Measurements from ENCODE around the gene HNRNPAB.
"Not testable (repeated sequence)": the region's sequence is repeated elsewhere in the genome, so short reads cannot be mapped to it uniquely, and the experiment has no call there.

HNRNPAB gene

DNA sequence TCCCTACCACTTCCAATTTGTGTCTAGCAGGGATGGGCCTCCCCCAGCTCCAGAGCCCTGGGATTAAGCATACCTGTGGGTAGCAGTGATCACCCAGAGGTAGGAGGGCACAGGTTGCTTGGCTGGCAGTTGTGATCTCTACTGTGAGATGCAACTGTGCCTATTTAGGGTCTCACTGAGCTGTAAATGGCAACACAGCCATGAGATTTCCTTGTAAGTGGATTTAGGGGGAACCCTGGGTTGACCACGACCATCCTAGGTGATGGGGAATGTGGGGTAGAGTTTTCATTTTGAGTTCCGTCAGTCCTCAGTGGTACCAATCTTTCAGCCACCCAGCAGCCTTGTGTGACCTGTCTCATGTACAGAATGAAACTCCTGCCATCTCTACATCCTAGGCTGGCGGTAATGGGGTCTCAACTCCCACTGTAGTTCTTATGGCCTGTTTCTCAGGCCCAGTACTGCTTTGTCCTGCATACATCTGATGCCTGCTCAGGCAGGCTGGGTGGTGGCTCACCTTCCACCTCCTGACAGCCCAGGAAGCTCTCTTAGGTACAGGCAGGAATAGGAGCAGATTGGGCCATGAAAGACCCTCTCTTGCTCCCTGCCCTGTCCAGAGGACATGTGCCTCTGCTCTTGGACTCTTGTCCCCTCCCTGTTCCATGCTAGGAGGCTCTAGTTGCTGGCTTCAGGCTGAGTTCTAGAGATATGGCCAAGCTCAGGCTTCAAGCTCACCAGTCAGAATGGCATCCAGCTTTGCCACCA is 8.1 kb downstream of the HNRNPAB start:
- DNase-seq (ENCODE audit: low read depth) = no peak

DNA sequence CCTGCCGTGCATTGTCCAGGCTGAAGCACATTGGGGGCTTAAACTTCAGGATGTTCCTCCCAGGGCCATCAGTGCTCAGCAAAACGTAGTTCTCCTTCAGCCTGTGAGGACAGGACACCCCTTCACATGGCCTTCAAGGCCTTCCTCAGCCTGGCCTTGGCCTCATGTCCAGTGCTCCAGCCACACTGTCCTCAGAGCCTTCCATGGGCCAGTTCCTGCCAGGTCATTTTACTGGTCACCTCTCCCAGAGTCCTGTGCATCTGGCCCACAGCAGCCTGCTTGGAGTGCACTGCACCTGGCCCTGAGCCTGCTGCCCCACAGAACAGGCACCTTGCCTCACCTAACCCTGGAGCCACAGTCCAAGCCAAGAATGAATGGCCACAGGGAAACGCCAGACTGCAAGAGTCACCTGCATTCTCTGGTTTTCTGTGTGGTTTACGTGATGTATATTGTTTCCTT is 8.7 kb downstream of the HNRNPAB start:
- no peak for DNase-seq (ENCODE audit: low read depth)

DNA sequence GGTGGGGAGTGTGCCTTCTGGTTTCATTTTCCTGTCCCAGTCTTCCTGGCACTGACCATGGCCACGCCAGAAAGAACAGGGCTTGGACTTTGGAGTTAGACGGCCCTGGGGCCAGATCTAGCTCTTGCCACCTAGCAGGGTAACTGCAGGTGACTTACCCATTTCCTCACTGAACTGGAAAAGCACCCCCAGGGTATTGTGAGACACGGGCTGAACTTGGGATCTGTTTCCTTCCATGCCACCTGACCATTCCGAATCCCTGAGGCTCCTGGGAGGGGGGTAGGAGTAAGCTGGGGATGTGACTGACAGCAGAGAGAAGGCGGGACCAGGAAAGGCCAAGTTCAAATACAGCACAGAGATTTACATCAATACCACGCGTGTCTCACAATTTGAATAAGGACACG is 9.4 kb downstream of the HNRNPAB start:
- DNase-seq (ENCODE audit: low read depth) = no peak

DNA sequence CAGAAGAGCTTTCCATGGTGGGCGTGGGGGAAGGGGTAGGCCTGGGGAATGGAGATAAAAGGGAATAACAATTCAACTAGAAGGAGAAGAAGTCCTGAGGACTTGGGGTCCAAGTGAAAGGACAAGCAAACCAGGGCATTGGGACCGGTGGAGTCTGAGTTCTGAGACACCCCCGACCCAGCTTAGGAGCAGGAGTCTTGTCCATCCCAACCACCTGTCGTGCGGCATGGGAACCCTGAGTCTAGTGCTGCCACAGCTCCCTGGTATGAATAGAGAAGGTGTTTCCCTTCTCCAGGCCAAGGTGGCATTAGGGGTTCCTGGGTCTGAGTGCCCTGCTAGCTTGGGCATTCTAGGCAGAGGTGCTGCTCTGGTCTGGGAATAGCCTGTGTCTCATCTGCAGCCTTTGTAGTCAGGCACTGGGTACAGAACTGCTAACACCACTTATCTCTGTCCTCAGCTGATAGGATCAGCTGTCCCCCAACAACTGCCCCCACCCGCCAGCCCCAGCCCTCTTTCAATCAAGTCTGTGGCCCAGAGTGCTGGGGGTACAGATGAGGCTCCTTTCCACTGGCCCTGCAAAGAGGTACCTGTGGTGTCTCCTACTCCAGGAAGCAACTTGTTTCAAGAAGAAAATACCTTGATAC is 9.9 kb downstream of the HNRNPAB start:
- no peak for DNase-seq (ENCODE audit: low read depth)

DNA sequence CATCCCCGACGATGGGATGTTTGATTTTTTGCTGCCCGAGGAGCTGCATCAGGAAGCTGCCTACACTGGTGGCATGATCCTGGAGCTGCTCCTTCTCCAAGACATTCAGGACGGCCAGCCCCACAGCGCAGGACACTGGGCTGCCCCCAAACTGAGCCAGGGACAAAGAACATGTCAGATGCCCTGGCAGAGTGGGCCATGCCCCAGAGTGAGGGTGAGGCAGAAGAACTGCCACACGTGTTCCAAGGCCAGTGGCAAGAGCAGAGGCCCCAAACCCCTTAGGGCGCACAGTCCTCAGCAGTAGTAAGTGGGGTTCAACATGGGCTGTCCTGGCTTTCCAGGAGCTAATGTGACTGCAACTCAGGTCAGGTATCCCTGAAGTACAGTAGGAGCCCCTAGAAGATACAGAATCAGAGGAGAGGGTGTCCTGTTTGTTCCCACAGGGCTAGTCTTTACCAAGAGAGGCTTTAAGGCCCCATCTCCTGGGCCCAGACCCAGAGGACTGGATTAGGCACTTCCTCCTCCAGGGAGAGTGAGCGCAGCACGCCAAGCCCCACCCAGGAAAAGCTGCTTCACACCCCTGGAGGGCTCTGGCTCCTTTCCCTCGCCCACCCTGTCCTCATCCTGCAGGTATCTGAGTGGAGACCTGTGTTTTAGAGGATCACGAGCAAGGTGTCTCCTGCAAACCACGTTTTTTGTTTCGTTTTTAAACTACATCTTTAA is 11.1 kb downstream of the HNRNPAB start:
- no peak for DNase-seq (ENCODE audit: low read depth)

DNA sequence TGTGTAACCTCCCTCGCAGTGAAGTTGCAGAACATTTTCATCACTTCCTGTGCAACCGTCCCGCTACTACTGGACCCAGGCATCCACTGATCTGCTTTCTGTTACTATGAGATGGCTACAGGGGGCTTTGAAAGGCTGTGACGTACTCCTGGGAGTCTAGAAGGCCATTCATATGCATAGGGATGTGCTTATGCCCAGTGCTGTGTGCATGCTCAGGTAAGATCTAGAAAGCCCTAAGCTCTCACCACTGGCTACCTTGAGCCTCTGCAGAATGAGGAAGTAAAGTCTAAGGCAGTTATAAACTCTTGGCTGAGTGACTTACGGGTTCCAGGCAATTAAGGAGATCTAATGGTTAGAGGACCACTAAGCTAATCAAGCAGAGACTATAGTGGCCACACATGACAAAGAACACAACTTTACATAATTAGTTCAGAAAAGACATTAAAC is 11.8 kb downstream of the HNRNPAB start:
- DNase-seq (ENCODE audit: low read depth) = no peak

DNA sequence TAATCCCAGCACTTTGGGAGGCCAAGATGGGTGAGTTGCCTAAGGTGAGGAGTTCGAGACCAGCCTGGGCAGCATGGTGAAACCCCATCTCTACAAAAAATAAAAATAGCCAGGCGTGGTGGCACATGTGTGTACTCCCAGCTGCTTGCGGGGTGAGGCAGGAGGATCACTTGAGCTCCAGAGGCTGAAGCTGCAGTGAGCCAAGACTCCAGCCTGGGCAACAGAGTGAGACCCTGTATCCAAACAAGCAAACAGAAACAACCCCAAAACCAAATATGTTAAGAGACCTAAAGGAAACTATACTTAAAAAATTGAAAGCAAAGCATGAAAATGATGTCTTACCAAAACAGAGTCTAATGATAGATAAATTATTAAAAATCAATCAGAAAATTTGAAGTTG is 12.4 kb downstream of the HNRNPAB start:
- no peak for DNase-seq (ENCODE audit: low read depth)

DNA sequence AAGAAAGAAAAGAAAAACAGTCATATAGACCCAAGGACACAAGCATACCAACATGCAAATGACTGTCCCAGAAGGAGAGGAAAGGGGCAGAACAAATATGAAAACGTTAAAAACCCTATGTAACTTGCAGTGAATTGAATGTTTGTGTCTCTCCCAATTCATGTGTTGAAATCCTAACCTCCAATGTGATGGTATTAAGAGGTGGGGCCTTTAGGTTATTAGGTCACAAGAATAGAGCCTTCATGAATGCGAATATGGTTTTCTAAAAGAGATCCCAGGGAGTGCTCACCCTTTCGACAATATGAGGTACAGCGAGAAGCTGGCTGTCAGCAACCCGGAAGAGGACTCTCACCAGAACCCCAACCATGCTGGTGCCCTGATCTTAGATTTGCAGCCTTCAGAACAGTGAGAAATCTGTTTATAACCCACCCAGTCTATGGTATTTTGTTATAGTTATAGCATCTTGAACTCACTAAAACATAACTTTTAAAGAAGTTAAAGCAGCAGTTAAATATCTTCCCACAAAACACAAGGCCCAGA is 14.0 kb downstream of the HNRNPAB start:
- no peak for DNase-seq (ENCODE audit: low read depth)

DNA sequence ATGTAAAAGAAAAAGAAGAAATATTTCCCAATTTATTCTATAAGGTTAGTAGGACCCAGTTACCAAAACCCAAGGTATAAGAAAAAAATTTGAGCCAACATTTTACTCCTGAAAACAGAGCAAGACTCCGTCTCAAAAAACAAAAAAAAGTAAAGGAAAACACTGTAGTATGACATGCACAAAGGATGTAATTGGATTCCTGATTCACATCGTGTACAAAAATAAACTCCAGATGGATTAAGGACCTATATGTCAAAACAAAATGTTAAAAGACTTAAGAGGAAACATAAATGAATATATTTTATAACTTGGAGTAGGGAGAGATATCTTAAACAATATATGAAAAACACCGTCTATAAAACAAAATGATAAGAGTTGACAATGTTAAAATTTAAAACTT is 14.5 kb downstream of the HNRNPAB start:
- no peak for DNase-seq (ENCODE audit: low read depth)

DNA sequence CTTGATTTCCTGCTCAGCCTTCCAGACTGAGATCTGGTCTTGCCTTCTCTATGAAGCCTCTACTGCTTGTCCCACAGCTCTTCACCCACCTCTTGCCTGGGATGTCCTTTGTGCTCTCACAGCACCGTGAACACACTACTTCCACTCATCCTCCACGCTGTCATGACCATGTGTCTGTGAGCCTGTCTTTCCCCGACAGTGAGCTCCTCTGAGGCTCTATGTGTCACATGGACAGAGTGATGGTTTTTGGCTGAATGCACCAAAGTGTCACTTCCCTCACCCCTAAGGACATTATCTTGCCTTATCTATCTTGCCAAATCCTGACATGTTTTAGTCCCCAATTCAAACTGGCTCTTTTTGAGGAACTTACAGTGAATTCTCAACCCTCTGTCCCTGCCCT is 16.9 kb downstream of the HNRNPAB start:
- DNase-seq (ENCODE audit: low read depth) = no peak

DNA sequence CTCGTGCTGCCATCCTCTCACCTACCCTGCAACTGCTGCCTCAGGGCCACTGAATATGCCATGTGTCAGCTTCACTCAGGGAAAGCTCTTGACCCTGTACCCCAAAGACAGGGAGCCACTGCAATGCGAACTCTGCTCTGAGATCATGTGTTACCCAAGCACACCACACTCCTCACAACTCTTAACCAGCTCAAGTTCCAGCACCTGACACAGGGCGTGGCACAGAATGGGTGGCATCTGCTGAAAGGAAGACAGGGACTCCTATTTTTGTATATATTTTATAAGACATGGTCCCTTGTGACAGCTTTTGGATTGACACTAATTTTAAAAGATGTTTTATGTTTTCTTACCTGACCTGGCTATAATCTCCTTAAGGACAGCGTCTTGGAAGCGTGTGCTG is 17.5 kb downstream of the HNRNPAB start:
- DNase-seq (ENCODE audit: low read depth) = no peak

DNA sequence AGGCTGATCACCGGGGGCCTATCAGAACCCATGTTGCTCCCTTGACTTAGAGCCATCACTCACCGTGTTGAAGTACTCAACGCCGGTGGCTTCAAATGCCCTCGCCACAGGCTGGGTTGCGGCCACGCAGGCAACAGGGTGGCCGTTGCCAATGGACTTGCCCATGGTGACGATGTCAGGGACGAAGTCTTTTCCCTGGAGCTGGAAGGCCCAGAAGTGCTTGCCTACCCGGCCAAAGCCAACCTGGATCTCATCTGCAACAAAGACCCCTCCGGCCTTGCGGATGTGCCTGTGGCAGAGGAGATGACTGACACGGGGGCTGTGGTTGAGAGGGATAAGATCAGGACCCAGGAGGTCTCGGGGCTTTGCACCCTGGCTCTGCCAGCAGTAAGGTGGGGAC is 18.0 kb downstream of the HNRNPAB start:
- DNase-seq (ENCODE audit: low read depth) = no peak

DNA sequence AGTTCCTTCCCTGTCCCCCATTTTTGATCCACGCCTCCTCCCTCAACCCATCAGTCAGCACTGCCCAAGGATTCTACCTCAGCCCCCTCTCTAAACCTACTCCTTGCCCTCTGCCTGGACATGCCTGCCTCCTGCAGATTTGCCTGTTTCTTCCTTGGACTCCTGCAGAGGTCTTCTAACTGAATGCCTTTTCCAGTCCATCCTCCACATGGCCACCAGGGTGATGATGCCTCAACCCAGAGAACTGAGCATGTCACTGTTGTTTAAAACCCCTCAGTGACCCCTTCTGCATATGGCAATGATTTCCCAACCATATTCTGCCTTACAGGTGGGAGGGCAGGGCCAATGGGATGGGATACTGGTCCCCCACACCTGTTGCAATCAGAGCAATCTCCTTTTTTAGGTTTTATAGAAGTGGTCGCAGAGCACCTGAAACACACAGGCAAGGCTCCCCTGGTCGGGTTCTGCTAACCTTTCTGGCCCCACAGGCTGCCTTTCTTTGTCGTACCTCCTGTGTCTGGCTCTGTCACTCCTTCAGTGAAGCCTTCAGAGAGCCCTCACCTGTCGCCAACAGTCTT is 19.0 kb downstream of the HNRNPAB start:
- DNase-seq (ENCODE audit: low read depth) = no peak

DNA sequence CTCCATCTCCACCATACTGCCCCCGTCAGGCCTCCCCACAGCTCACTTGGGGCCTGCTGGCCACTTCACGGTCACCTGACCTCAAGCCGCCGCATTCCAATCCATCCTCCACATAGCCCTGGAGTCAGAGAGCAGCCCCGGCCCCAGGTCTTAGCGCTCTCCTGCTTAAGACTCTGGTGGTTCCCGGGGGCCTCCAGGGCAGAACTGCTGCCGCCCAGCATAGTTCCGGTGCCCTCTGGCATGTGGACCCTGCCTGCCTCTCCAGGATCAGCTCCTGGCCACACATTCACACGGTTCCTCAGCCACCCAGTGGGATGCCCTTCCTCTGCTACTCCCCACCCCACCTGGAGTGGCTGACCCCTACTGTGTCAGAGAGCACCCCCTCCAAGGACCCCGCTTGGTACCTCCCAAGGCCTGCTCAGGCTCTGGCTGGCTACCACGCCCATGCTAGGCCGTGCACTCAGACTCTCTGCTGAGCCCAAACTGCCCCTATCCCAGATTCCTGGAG is 19.5 kb downstream of the HNRNPAB start:
- no peak for DNase-seq (ENCODE audit: low read depth)

DNA sequence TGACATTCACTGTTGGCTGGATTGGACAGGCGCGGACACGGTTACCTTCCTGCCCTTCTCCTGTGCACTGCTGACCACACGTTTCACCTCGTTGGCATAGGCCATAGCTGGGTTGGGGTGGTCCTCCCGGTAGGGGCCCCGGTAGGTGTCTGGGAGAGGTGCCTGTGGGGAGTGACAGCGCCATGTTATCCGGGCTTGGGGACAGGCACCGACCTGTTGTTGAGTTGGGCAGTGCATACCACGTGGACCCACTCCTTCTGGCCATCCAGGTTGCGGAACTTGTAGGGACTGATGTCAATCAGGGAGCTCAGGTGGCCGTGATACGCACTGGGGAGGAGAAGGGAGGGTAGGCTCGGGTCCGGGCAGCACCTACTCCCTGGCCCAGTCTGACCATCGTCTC is 20.1 kb downstream of the HNRNPAB start:
- DNase-seq (ENCODE audit: low read depth) = no peak

DNA sequence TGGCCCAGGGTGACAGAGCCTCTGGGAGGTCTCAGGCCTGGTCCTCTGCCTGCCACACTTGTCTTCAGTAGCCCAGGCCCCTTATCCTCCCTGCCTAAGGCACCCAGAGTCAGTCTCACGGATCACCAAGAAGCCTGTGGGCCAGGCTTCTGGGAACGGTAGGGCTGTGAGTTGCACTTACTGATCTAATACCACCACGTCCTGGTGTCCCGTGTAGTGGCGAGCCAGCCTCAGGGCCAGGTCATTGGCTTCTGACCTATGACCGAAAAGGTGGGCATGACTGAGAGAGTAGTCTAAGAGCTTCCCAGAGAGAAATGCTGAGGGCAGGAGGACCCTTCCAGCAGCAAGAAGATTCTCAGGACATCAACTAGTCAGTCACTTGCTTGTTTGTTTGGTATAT is 20.8 kb downstream of the HNRNPAB start:
- no peak for DNase-seq (ENCODE audit: low read depth)

DNA sequence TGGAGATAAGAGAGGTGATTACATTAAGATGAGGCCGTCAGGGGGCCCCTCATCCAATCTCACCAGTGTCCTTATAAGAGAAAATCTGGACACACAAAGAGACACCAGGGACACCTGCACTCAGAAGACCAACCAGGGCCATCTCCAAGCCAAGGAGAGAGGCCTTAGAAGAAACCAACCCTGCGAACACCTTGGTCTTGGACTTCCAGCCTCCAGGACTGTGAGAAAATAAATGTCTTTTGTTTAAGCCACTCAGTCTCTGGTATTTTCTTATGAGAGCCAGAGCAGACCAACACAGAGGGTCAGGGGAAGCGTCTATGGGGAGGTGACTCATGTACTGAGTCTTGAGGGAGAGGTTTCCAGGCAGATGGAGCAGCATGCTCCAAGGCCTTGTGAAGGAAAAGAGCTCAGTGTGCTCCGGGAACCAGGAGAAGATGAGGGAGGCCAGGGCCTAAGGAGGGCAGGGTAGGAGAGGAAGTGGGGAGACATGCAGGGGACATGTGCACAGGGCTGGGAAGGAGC is 22.9 kb downstream of the HNRNPAB start:
- DNase-seq (ENCODE audit: low read depth) = peak; percentile 67

DNA sequence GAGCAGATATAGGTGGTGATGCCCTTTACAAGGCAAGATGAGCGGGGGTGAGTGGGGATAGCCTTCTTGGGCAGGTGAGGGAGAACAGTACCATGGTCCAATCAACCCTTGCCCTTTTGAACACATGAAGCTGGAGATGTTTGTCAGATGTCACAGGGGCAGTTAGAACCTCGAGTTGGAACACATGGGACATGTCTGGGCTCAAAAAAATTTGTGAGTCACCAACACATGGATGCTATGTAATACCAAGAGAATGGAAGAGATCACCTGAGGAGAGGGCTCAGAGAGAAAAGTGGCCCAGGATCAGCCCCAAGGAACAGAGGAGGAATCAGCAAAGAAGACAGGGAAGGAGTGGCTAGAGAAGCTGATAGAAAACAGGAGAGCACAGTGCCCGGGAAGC is 23.6 kb downstream of the HNRNPAB start:
- DNase-seq (ENCODE audit: low read depth) = no peak

DNA sequence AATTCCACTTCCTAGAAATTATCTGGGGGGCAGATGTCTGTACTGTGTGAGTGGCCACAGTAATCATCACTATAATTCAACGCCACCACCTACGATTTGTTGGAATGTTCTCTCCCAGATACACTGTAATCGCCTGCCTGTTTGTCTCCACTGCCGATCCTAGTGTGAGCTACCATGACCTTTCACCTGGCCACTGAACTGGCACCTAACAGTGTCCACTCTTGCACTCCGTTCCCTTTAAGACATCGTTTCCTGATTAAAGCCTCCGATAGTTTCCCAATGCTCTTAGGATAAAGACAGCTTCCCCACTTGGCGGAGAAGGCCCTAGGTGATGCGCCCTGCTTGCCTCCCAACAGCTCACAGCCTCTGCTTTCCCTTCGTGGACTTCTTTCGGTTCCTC is 24.3 kb downstream of the HNRNPAB start:
- DNase-seq (ENCODE audit: low read depth) = no peak

DNA sequence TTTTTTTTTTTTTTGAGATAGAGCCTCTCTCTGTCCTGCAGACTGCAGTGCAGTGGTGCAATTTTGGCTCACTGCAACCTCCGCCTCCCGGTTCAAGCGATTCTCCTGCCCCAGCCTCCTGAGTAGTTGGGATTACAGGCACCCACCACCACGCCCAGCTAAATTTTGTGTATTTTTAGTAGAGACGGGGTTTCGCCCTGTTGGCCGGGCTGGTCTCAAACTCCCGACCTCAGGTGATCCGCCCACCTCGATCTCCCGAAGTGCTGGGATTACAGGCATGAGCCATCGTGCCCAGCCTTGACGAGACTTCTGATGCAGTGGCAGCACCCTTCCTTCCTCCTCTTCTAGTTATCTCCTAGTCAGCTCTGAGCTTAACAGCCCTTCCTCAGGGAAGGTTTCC is 24.8 kb downstream of the HNRNPAB start:
- not testable (repeated sequence) for DNase-seq (ENCODE audit: low read depth)

DNA sequence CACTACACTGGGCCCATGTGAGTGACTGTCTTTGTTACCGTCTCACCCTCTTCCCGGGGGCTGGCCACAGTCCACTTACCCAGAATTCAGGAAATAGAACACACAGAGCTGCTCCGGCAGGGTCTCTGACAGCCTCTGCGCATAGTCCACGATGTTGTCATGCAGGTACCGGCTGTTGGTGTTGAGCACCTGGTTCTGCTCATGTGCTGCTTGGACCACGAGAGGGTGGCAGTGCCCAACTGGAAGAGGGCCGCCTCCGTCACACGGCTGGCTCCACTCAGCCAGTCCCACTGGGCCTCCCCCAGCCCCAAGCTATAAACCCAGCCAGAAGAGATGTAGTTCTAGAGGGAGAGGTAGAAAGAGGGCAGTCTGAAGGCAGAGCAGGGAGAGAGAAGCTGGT is 25.5 kb downstream of the HNRNPAB start:
- no peak for DNase-seq (ENCODE audit: low read depth)
